NCI-H1105 treated with DMSO at 0.1 percent for 48 hours (cell line): ENCODE results near the gene NAP1L3.

Experiments used
- DNase-seq: peaks from one replicate; lab custom pipeline; 2025; lab: John Stamatoyannopoulos, UW

The NAP1L3 gene, protein sequence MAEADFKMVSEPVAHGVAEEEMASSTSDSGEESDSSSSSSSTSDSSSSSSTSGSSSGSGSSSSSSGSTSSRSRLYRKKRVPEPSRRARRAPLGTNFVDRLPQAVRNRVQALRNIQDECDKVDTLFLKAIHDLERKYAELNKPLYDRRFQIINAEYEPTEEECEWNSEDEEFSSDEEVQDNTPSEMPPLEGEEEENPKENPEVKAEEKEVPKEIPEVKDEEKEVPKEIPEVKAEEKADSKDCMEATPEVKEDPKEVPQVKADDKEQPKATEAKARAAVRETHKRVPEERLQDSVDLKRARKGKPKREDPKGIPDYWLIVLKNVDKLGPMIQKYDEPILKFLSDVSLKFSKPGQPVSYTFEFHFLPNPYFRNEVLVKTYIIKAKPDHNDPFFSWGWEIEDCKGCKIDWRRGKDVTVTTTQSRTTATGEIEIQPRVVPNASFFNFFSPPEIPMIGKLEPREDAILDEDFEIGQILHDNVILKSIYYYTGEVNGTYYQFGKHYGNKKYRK

DNA sequence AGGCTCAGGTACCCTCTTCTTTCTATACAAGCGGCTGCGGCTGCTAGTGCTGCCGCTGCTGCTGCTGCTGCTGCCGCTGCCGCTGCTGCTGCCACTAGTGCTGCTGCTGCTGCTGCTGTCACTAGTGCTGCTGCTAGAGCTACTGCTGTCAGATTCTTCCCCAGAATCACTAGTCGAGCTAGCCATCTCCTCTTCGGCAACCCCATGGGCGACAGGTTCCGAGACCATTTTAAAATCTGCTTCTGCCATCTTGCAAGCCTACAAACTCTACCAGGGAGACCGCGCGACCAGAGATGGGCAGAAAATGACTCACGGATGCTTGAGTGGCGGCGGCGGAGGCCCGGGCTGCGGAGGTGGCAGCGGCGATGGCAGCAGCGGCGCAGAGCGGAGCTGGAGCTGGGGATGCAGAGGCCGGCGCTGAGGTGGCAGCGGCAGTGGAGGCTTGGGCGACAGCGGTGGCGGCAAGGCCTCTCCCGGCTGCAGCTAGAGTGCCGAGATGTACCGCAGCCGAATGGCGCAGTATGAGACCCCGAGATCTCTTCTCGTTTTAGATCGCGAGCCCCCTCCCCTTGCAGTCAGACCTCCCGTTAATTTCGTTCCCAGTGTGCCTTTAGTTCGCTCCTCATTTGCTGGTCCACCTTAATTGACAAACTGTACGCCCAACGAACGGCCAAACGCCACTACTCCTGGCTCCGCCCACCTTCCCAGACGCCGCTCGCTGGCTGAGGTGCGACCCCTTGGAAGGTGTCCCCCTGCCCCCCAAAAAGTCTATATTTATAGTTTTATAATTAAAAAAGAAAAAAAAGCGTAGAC lies at the start of gene NAP1L3:
TSS of gene NAP1L3 (minus strand) at position 523 of the 813 bp plus-strand sequence. CDS start at position 249, 274 bp downstream.
- DNase-seq, result peak; percentile 86

DNA sequence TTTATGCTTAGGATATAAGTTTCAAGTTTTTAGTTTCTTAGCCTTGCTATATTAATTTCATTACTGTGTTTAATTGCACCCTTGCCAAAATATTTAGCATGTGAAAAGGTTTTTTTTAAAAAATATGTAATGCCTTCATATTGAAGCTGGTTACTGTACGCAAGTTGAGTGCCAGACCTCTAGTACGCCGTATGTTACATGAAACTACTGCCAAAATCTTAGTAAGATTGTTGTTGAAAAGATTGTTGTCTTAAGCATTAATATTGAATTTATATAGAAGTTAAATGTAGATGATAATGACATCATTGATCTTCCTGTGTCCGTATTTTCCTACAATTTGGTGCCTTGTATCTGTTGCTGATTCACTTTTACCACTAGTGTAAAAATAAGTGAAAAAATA lies 37.7 kb upstream of the NAP1L3 start:
- DNase-seq, result no peak

DNA sequence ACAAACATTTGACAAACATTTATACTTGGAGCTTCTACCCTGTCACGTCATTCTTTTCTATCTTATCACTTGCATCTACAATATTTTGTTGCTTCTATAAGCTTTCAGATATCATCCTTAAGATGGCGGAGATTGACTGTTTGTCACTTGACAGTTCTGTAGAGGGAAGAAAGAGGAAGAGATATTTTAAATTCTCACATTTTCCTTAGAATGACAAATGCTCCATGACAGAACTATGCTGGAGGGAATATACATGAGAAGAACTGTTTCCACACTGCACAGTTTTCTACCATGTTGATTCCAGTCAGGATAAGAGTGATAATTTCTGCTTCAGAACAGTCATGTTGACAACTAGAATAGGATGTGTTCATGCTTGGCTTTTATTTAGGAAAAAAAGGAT lies 30.3 kb upstream of the NAP1L3 start:
- no peak for DNase-seq

DNA sequence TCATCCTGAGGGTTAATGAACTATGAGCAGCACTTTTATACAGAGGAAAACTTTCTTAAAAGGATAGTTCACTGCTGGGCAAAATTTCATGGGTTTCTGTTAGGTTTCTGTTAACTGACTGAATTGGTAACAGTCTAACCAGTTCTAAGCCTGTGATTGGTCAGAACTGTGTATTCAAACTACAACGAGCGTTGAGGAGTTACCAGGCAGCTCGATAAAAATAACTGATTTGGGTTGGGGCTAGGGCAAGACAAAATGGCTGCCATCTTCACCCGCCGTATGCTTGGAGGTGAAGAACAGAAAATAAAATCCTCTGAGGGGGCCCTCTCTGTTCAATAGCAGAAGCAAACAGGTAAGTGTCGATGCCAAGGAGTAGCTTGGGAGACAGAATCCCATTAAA lies 22.6 kb upstream of the NAP1L3 start:
- DNase-seq, result no peak

DNA sequence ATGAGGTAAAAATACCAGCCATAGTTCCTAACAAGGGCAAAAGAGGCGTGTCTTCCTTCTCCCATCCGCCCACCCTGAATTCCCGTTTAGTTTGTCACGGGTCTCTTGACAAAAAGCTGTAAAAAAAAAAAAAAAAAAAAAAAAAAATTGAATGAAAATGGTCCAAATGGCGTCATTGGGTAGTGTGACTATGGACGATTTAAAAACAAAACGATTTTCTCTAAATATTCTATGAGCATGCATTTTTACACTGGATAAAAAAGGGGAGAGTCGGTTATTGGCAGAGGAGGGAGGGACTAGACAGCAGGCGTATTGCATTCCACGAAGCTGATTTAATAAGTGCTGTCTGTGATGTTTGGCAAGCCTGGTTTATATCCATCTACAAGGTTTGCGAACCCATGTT lies 492 bp upstream of the NAP1L3 start, which contains the start of gene FAM133A:
TSS of gene FAM133A (plus strand) at position 338 of the 403 bp plus-strand sequence. CDS start 35,214 bp downstream, outside the sequence.
- DNase-seq, result peak; percentile 58

DNA sequence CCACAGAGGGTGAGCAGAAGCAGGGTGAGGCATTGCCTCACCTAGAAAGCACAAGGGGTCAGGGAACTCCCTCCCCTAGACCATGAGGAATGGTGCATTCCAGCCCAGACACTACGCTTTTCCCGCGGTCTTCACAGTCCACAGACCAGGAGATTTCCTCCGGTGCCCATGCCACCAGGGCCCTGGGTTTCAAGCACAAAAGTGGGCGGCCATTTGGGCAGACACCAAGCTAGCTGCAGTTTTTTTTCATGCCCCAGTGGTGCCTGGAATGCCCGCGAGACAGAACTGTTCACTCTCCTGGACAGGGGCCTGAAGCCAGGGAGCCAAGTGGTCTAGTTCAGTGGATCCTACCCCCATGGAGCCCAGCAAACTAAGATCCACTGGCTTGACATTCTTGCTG lies 12.8 kb downstream of the NAP1L3 start:
- no peak for DNase-seq

DNA sequence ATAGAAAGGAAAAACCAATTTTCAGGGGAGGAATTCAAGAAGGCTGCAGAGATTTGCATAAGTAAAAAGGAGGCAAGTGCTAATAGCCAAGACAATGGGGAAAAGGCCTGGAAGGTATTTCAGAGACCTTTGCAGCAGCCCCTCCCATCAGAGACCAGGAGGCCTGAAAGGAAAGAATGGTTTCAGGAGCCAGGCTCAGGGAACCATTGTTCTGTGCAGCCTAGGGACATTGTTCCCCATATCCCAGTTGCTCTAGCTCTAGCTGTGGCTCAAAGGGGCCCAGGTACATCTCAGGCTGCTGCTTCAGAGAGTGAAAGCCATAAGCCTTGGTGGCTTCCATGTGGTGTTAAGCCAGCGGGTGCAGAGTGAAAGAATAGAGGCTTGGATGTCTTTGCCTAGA lies 24.0 kb downstream of the NAP1L3 start:
- DNase-seq, result no peak

DNA sequence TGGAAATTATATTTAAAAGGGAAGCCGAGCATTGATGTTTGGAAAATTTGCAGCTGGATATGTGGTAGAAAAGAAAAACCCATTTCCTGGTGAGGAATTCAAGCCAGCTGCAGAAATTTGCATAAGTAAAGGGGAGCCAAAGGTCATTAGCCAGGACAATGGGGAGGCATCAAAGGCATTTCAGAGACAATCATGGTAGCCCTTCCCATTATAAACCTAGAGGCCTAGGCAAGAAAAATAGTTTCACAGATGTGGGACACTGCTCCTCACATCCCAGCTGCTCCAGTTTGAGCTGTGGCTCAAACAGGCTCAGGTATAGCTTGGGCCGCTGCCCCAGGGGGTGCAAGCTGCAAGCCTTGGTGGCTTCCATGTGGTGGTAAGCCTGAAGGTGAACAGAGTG lies 35.8 kb downstream of the NAP1L3 start:
- DNase-seq, result no peak
